NCI-H2081 (cell line): ENCODE data around the gene RNF40.
"Not testable (repeated sequence)": the region's sequence is repeated elsewhere in the genome, so short reads cannot be mapped to it uniquely, and the experiment has no call there.

Source experiments
- DNase-seq, 2 experiments: peaks; one replicate each; lab custom pipeline; 2025; lab: John Stamatoyannopoulos, UW

Gene RNF40

GRCh38 chr16:30820952-30821421, 58.9 kb downstream of the RNF40 start:
- DNase-seq, result no peak

DNA sequence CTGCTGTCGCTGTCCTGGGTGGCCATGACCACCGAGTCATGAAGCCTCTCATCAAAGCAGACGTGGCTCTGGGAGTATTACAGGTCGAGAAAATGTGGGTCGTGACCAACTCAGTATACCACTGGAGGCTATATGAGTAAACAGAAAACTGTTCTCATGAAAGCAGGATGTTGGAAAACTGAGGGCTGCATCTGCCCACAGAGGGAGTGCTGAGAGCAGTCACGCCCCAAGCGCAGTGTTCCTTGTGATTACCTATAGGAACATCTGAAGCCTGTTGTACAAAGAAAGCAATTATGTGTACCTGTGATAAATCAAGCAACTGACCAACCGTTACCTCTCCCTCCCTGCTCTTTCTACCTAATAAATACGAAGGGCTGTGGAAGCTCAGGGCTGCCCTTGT, 59.3 kb downstream of the RNF40 start:
- not testable (repeated sequence) for DNase-seq

DNA sequence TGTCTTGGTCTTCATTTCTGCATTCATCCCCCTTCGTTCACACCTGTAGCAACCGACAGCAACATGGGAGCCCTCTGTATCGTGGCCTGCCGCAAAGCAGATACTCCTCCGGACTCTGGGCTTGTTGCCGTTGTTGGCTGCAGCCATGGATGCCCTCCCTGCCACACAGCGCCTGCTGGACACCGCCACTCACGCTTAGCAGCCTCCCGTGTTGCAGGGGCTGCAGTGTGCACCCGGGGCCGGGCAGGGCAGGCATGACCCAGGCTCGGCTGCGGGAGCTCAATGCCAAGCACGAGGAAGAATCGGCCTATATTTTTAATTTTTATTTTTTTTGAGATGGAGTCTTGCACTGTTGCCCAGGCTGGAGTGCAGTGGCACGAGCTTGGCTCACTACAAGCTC, 59.8 kb downstream of the RNF40 start:
- DNase-seq, result no peak
